ENCODE data around the gene KIAA0753. TPM values are rescaled to one million over a fixed set of nuclear protein-coding genes. Genes with fewer than 3 reads are reported as not detected.

The KIAA0753 gene
- total RNA-seq, 4 donors from 2014 or later, result 14.7 to 36.3 (median 23.3) TPM

DNA sequence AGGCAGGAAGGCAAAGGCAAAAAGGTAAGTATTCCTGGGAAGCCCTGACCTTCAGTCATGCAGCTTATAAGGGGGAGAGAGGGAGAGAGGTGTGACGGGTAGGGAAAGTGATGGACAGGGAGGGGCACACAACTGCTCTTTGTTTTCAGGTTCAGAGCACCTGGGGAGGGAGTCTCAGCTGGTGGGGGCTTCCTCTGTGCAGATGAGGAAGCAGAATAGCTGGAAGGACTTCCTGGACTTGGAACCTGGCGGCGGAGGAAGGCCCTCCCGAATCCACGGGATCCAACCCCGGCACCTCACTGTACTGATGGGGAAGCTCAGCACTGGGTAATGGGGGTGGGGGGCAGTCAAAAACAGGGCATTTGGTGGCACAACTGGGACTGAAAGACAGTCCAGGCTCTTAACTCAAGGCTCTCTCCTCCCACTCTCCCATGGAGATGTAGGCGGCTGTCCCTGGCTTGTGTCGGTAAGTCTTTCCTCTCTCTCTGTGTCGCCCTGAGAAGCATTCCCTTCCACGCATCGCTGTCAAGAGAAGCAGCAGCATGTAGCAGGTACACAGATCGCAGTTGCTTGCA lies 72.2 kb downstream of the KIAA0753 start:
- H3K9me3 ChIP-seq, result no peaks in the 10 kb centered on the region
- no peaks in the 10 kb centered on the region for H3K36me3 ChIP-seq
- H3K4me1 ChIP-seq, result no peaks in the 10 kb centered on the region
- DNase-seq, result peak in 1 of 3 donors; percentile 23
- H3K4me3 ChIP-seq, result no peak overlapping the region
- no peak overlapping the region for H3K27ac ChIP-seq
- TF ChIP-seq POLR2A (IDR thresholded peaks at IDR 0.05), result no peak
- no peak for TF ChIP-seq CTCF (IDR thresholded peaks at IDR 0.05)
- no peaks in the 10 kb centered on the region for H3K27me3 ChIP-seq

GRCh38 chr17:6567528-6568183 lies 72.9 kb downstream of the KIAA0753 start:
- no peaks in the 10 kb centered on the region for H3K27me3 ChIP-seq
- H3K4me3 ChIP-seq, result no peak overlapping the region
- no peaks in the 10 kb centered on the region for H3K9me3 ChIP-seq
- no peak overlapping the region for H3K27ac ChIP-seq
- peak in 1 of 3 donors; percentile 22 for DNase-seq
- H3K36me3 ChIP-seq, result no peaks in the 10 kb centered on the region
- H3K4me1 ChIP-seq, result no peaks in the 10 kb centered on the region
- TF ChIP-seq CTCF (IDR thresholded peaks at IDR 0.05) (no peak), POLR2A (IDR thresholded peaks at IDR 0.05) (no peak)

- Histone ChIP-seq H3K9me3 (no peaks in the 10 kb centered on the region), H3K4me1 (no peaks in the 10 kb centered on the region)
Measured at GRCh38 chr17:6561446-6561845, 79.1 kb downstream of the KIAA0753 start.

DNA sequence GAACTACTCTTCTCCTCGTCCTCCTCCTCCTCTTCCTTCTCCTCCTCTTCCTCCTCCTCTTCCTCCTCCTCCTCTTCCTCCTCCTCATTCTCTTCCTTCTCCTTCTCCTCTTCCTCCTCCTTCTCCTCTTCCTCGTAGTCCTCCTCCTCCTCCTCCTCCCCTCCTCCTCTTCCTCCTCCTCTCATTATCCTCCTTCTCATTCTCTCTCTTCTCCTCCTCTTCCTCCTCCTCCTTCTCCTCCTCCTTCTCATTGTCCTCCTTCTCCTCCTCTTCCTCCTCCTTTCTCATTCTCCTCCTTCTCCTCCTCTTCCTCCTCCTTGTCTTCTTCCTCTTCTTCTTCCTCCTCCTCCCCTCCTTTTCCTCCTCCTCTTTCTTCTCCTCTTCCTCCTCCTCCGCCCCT lies 80.0 kb downstream of the KIAA0753 start:
- Histone ChIP-seq H3K4me1 (peaks cover 0 to 8% (median 4%) of the 10 kb centered on the region in 4 donors), H3K36me3 (no peaks in the 10 kb centered on the region), H3K4me3 (no peak overlapping the region), H3K27ac (no peak overlapping the region), H3K9me3 (no peaks in the 10 kb centered on the region), H3K27me3 (no peaks in the 10 kb centered on the region)
- DNase-seq, result no peak
- TF ChIP-seq CTCF (IDR thresholded peaks at IDR 0.05), result no peak
- TF ChIP-seq POLR2A (IDR thresholded peaks at IDR 0.05), result no peak

More at GRCh38 chr17:6561446-6561845, 79.1 kb downstream of the KIAA0753 start:
- no peak overlapping the region for H3K27ac ChIP-seq
- no peaks in the 10 kb centered on the region for H3K27me3 ChIP-seq
- no peak overlapping the region for H3K4me3 ChIP-seq
- no peak for DNase-seq
- H3K36me3 ChIP-seq, result no peaks in the 10 kb centered on the region
- no peak for TF ChIP-seq POLR2A (IDR thresholded peaks at IDR 0.05)
- no peak for TF ChIP-seq CTCF (IDR thresholded peaks at IDR 0.05)

GRCh38 chr17:6559753-6560215 lies 80.7 kb downstream of the KIAA0753 start:
- no peaks in the 10 kb centered on the region for H3K27me3 ChIP-seq
- peaks cover 0 to 10% (median 7%) of the 10 kb centered on the region in 4 donors for H3K4me1 ChIP-seq
- H3K27ac ChIP-seq, result no peak overlapping the region
- peak in 1 of 3 donors; percentile 29 for DNase-seq
- no peak for TF ChIP-seq CTCF (IDR thresholded peaks at IDR 0.05)
- no peak for TF ChIP-seq POLR2A (IDR thresholded peaks at IDR 0.05)
- H3K4me3 ChIP-seq, result no peak overlapping the region
- H3K9me3 ChIP-seq, result no peaks in the 10 kb centered on the region
- H3K36me3 ChIP-seq, result no peaks in the 10 kb centered on the region

All from Peyer's patch (tissue), 4 donors.